Measurements from ENCODE around the gene TBR1. TPM values are rescaled to one million over a fixed set of nuclear protein-coding genes. Genes with fewer than 3 reads are reported as not detected.

TBR1 gene
- total and polyA plus RNA-seq, 2 experiments from 2014 or later = not detected

DNA sequence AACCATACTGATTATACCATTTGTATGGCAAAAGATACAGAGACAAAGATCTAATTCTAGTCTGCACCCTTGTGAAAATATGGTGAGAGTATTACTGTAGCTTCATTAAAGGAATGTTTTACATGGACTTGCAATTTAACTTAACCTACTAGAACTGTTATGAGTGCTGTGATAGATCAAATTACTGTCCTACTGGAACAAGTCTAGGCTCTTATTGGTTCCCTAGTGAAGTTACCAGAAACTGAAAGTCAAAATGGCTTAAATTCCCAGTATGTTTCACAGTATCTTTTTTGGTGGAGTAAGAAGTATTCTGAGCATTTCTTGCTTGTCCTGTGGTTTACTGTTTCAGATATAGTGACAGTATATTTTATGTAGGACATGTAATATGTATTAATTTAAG, 3.8 kb upstream of the TBR1 start (continued):
- TF ChIP-seq, protein P1, sequence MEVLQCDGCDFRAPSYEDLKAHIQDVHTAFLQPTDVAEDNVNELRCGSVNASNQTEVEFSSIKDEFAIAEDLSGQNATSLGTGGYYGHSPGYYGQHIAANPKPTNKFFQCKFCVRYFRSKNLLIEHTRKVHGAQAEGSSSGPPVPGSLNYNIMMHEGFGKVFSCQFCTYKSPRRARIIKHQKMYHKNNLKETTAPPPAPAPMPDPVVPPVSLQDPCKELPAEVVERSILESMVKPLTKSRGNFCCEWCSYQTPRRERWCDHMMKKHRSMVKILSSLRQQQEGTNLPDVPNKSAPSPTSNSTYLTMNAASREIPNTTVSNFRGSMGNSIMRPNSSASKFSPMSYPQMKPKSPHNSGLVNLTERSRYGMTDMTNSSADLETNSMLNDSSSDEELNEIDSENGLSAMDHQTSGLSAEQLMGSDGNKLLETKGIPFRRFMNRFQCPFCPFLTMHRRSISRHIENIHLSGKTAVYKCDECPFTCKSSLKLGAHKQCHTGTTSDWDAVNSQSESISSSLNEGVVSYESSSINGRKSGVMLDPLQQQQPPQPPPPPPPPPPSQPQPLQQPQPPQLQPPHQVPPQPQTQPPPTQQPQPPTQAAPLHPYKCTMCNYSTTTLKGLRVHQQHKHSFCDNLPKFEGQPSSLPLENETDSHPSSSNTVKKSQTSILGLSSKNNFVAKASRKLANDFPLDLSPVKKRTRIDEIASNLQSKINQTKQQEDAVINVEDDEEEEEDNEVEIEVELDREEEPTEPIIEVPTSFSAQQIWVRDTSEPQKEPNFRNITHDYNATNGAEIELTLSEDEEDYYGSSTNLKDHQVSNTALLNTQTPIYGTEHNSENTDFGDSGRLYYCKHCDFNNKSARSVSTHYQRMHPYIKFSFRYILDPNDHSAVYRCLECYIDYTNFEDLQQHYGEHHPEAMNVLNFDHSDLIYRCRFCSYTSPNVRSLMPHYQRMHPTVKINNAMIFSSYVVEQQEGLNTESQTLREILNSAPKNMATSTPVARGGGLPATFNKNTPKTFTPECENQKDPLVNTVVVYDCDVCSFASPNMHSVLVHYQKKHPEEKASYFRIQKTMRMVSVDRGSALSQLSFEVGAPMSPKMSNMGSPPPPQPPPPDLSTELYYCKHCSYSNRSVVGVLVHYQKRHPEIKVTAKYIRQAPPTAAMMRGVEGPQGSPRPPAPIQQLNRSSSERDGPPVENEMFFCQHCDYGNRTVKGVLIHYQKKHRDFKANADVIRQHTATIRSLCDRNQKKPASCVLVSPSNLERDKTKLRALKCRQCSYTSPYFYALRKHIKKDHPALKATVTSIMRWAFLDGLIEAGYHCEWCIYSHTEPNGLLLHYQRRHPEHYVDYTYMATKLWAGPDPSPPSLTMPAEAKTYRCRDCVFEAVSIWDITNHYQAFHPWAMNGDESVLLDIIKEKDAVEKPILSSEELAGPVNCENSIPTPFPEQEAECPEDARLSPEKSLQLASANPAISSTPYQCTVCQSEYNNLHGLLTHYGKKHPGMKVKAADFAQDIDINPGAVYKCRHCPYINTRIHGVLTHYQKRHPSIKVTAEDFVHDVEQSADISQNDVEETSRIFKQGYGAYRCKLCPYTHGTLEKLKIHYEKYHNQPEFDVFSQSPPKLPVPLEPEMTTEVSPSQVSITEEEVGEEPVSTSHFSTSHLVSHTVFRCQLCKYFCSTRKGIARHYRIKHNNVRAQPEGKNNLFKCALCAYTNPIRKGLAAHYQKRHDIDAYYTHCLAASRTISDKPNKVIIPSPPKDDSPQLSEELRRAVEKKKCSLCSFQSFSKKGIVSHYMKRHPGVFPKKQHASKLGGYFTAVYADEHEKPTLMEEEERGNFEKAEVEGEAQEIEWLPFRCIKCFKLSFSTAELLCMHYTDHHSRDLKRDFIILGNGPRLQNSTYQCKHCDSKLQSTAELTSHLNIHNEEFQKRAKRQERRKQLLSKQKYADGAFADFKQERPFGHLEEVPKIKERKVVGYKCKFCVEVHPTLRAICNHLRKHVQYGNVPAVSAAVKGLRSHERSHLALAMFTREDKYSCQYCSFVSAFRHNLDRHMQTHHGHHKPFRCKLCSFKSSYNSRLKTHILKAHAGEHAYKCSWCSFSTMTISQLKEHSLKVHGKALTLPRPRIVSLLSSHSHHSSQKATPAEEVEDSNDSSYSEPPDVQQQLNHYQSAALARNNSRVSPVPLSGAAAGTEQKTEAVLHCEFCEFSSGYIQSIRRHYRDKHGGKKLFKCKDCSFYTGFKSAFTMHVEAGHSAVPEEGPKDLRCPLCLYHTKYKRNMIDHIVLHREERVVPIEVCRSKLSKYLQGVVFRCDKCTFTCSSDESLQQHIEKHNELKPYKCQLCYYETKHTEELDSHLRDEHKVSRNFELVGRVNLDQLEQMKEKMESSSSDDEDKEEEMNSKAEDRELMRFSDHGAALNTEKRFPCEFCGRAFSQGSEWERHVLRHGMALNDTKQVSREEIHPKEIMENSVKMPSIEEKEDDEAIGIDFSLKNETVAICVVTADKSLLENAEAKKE (CRISPR knock-in tag; IDR thresholded peaks at IDR 0.05) = no peak
- TF ChIP-seq POLR2AphosphoS5 (IDR thresholded peaks at IDR 0.05; ENCODE audit: low read depth) (no peak), NANOG (IDR thresholded peaks at IDR 0.05; ENCODE audit: borderline replicate concordance) (no peak), CREB1 (CRISPR knock-in tag; IDR thresholded peaks at IDR 0.05; ENCODE audit: low read depth) (no peak), ZNF114 (CRISPR knock-in tag; IDR thresholded peaks at IDR 0.05) (no peak)

DNA sequence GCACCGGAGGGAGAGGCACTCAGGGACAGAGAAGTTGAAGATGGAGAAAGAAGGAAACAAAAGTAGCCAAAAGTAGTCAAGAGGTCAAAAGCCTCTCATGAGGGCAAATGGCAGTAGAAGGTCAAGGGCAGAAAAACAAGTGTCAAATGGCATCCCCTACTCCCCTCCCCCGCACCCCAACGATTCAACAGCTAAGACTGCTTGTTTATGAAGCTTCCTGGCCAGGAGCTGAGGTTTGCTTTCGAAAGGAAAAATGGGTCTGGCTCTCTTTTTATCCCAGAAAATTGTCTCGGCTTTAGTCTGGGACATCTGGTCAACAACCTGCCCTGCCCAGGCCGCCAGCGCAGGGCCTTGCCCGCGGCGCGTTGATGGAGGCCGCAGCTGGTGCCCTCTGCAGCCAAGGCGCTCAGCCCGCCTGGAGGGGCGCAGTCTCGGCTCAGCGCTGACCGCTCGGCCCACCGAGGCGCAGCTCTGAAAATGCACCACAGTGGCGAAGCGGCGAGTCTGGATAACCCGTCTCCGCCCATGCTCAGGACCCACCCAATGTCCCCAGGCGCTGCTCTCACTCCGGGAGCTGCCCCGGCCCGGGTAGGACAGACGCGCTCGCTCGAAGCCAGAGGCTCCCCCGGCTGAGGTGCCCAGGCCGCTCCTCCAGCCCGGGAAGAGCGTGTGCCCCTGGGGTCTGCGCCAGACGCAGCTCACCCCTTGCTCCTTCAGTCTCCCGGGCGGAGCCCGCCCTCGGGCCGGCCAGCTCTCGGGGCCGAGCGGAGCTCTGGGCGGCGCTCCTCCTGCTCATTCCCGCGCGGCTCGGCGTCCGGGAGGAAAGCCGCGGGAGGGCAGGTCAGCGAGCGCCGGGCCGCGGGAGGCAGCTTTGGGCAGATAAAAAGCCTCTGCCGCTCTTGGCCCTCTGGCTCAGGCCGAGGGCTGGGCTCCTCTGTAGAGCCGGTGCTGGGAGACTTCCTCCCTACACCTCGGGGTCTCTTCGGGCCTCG, 1.8 kb upstream of the TBR1 start:
- peak overlapping the region; percentile 35; the same call in 1 of the 2 replicates for H2AFZ ChIP-seq
- TF ChIP-seq, protein P2, sequence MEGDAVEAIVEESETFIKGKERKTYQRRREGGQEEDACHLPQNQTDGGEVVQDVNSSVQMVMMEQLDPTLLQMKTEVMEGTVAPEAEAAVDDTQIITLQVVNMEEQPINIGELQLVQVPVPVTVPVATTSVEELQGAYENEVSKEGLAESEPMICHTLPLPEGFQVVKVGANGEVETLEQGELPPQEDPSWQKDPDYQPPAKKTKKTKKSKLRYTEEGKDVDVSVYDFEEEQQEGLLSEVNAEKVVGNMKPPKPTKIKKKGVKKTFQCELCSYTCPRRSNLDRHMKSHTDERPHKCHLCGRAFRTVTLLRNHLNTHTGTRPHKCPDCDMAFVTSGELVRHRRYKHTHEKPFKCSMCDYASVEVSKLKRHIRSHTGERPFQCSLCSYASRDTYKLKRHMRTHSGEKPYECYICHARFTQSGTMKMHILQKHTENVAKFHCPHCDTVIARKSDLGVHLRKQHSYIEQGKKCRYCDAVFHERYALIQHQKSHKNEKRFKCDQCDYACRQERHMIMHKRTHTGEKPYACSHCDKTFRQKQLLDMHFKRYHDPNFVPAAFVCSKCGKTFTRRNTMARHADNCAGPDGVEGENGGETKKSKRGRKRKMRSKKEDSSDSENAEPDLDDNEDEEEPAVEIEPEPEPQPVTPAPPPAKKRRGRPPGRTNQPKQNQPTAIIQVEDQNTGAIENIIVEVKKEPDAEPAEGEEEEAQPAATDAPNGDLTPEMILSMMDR (conservative IDR thresholded peaks at IDR 0.05; ENCODE audit: low read depth in 2 of 2) = peak in 1 of 2 experiments; percentile 29; a peak in 2 of 4 replicates

More for the DNA sequence above, 1.8 kb upstream of the TBR1 start:
- Histone ChIP-seq H3F3A (replicated peaks; ENCODE audit: low read depth) (peaks cover 24% of the 10 kb centered on the region), H3K4me1 (ENCODE audit: insufficient read depth) (peaks cover 54% of the 10 kb centered on the region), H3K4me3 (peak overlapping the region; percentile 63), H3K27me3 (ENCODE audit: insufficient read depth) (peaks cover 89% of the 10 kb centered on the region), H3K36me3 (ENCODE audit: insufficient read depth) (no peaks in the 10 kb centered on the region), H3K27ac (ENCODE audit: low read depth) (no peak overlapping the region), H3K9me2 (ENCODE audit: insufficient read depth) (no peaks in the 10 kb centered on the region), H4K20me1 (replicated peaks; ENCODE audit: insufficient read depth) (peaks cover 16% of the 10 kb centered on the region), H3K4me2 (peak overlapping the region; percentile 85), H3K79me2 (replicated peaks; ENCODE audit: insufficient read depth) (no peaks in the 10 kb centered on the region)
- H3K4me1 Mint-ChIP-seq = peaks cover 61% of the 10 kb centered on the region
- peak overlapping the region; percentile 71 for H3K4me3 Mint-ChIP-seq
- peaks cover 9% of the 10 kb centered on the region; the same call in 2 of the 3 replicates for H3K36me3 Mint-ChIP-seq (ENCODE audit: low read depth)
- H3K9me3 Mint-ChIP-seq = peaks cover 5% of the 10 kb centered on the region
- peaks cover 67% of the 10 kb centered on the region for H3K27me3 Mint-ChIP-seq (ENCODE audit: insufficient read depth, low read depth, poor library complexity)
- DNase-seq (ENCODE audit: low spot score) (peak; percentile 77), ATAC-seq (peak; percentile 67)
- no peak overlapping the region for H3K27ac Mint-ChIP-seq

Measured in GM23338 (cell line).